Measurements from ENCODE around the gene MOB1B.

DNA sequence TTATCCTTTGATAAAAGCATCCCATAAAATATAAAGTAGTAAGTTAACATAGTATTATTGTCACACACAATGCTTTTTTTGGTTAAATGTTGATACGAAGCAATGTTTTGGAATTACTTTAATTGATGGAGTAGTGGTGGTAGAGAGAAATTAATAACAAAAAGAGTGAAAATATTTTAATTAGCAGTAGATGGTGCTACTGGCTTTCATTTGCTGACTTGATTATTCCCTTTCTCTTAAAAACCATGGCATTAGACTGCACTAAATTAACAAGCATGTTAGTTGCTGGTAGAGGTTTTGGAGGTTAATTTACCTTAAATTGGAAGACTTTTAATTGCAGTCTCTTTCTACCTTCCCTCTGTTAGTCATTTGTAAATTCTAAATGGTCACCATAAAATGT lies 82.4 kb downstream of the MOB1B start:
- TF ChIP-seq, protein P1, sequence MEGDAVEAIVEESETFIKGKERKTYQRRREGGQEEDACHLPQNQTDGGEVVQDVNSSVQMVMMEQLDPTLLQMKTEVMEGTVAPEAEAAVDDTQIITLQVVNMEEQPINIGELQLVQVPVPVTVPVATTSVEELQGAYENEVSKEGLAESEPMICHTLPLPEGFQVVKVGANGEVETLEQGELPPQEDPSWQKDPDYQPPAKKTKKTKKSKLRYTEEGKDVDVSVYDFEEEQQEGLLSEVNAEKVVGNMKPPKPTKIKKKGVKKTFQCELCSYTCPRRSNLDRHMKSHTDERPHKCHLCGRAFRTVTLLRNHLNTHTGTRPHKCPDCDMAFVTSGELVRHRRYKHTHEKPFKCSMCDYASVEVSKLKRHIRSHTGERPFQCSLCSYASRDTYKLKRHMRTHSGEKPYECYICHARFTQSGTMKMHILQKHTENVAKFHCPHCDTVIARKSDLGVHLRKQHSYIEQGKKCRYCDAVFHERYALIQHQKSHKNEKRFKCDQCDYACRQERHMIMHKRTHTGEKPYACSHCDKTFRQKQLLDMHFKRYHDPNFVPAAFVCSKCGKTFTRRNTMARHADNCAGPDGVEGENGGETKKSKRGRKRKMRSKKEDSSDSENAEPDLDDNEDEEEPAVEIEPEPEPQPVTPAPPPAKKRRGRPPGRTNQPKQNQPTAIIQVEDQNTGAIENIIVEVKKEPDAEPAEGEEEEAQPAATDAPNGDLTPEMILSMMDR (IDR thresholded peaks at IDR 0.05), result no peak
- TF ChIP-seq POLR2A (IDR thresholded peaks at IDR 0.05) (no peak), EP300 (IDR thresholded peaks at IDR 0.05) (no peak)
